HepG2 (cell line): ENCODE data around the gene METAP1D. TPM values are rescaled to one million over a fixed set of nuclear protein-coding genes. Genes with fewer than 3 reads are reported as not detected.

Experiments
- ARID4A ChIP-seq: sonication (generic); formaldehyde crosslinking; IDR thresholded peaks from 2 replicates; pipeline ENCODE4 v1.5.0; 2020; ENCODE audit warnings: mild to moderate bottlenecking, missing genetic modification reagents, borderline replicate concordance
- ATF7 ChIP-seq, 2 experiments: fragments of 450-650 bp in 1 of 2; sonication (generic) in 1 of 2; formaldehyde crosslinking in 1 of 2; IDR thresholded peaks; 2 replicates each; pipeline versions ENCODE4 v1.4.0 to v1.6.1; 2016 to 2020; ENCODE audit warnings: antibody characterized with exemption in 1 of 2, mild to moderate bottlenecking in 1 of 2, missing genetic modification reagents in 1 of 2
- IKZF5 ChIP-seq: IDR thresholded peaks from 2 replicates; pipeline ENCODE4 v1.6.1; 2018; ENCODE audit warnings: missing genetic modification reagents, mild to moderate bottlenecking, missing compliant biosample characterization
- MAZ ChIP-seq, 2 experiments: sonication (generic) in 1 of 2; formaldehyde crosslinking in 1 of 2; IDR thresholded peaks; 2 replicates each; pipeline versions ENCODE4 v1.5.0 to v1.6.1; 2012 to 2020; ENCODE audit warnings: low read depth in 2 of 2, mild to moderate bottlenecking in 2 of 2, borderline replicate concordance in 1 of 2, improper control_type of control experiment in 1 of 2, low read length in 1 of 2, missing genetic modification reagents in 1 of 2, moderate library complexity in 1 of 2
- NR2F6 ChIP-seq, 2 experiments: IDR thresholded peaks; 2 replicates each; pipeline ENCODE4 v1.6.1; 2016; ENCODE audit warnings: antibody characterized with exemption in 1 of 2, mild to moderate bottlenecking in 1 of 2
- RAD21 ChIP-seq: fragments of 450-650 bp; formaldehyde crosslinking; IDR thresholded peaks from 2 replicates; pipeline ENCODE4 v1.5.0; 2020; ENCODE audit warnings: mild to moderate bottlenecking
- RARA ChIP-seq: IDR thresholded peaks from 2 replicates; pipeline ENCODE4 v1.6.1; 2016; ENCODE audit warnings: missing genetic modification reagents, missing compliant biosample characterization
- RNF219 ChIP-seq: sonication (generic); formaldehyde crosslinking; IDR thresholded peaks from 2 replicates; pipeline ENCODE4 v1.5.0; 2020; ENCODE audit warnings: mild to moderate bottlenecking, missing genetic modification reagents
- SOX6 ChIP-seq, 2 experiments: fragments of 450-650 bp in 1 of 2; sonication (generic) in 1 of 2; formaldehyde crosslinking in 1 of 2; IDR thresholded peaks; 2 replicates each; pipeline versions ENCODE4 v1.4.0 to v1.6.1; 2017 to 2020; ENCODE audit warnings: antibody characterized with exemption in 1 of 2, mild to moderate bottlenecking in 1 of 2, missing genetic modification reagents in 1 of 2
- TARDBP ChIP-seq: sonication (generic); formaldehyde crosslinking; IDR thresholded peaks from 2 replicates; pipeline ENCODE4 v1.8.0; 2022; ENCODE audit warnings: mild to moderate bottlenecking, missing genetic modification reagents
- THRA ChIP-seq: sonication (generic); formaldehyde crosslinking; IDR thresholded peaks from 2 replicates; pipeline ENCODE4 v1.4.0; 2020; ENCODE audit warnings: missing genetic modification reagents, borderline replicate concordance
- ZBTB39 ChIP-seq: sonication (generic); formaldehyde crosslinking; IDR thresholded peaks from 2 replicates; pipeline ENCODE4 v1.5.0; 2020; ENCODE audit warnings: missing genetic modification reagents
- ZNF782 ChIP-seq: sonication (generic); formaldehyde crosslinking; IDR thresholded peaks from 2 replicates; pipeline ENCODE4 v1.4.0; 2020; ENCODE audit warnings: missing genetic modification reagents, mild to moderate bottlenecking, borderline replicate concordance
- ZNF878 ChIP-seq: sonication (generic); formaldehyde crosslinking; IDR thresholded peaks from 2 replicates; pipeline ENCODE4 v1.8.1; 2023; ENCODE audit warnings: mild to moderate bottlenecking, missing genetic modification reagents, moderate library complexity
- polyA plus RNA-seq, 8 experiments: library from polyadenylated mRNA; depleted of rRNA in 3 of 8; stranded (reverse) in 7 of 8; unstranded in 1 of 8; fragments of >200 nt; fragmentation: Illumina TruSeq in 4 of 8; extraction: Trizol in 4 of 8; gene quantifications; 2 replicates each; pipeline versions ENCODE4 v1.2.1 to v1.2.3, GENCODE V29; 2011 to 2016; ENCODE audit warnings: low read depth in 4 of 8, missing spikeins in 1 of 8, mixed read lengths in 1 of 8; ENCODE audit not compliant: insufficient read depth in 1 of 8
- total RNA-seq, 5 experiments: library from RNA; depleted of rRNA; stranded (reverse); fragments of >200 nt; fragmentation: Illumina TruSeq; extraction: Trizol; gene quantifications; 2 replicates each; pipeline ENCODE4 v1.2.3, GENCODE V29; 2016; ENCODE audit warnings: low read depth in 1 of 5

METAP1D gene
- total and polyA plus RNA-seq, 2 of the 13 experiments (the other 11 are each of a cell fraction or from before 2014, with no cell fraction given): 14.7 to 21.6 TPM

- TF ChIP-seq IKZF5 (CRISPR knock-in tag): peak; percentile 38; the same call in 1 of the 2 replicates
- TF ChIP-seq NR2F6 (IDR thresholded peaks at IDR 0.05): peak; percentile 81
- TF ChIP-seq NR2F6 (CRISPR knock-in tag; IDR thresholded peaks at IDR 0.05): peak; percentile 93
- TF ChIP-seq ZNF782 (CRISPR knock-in tag): peak; percentile 33; the same call in 1 of the 2 replicates
- TF ChIP-seq RNF219 (CRISPR knock-in tag): no peak
- TF ChIP-seq MAZ (IDR thresholded peaks at IDR 0.05; ENCODE audit: borderline replicate concordance, low read depth, low read length): no peak
- 0 out of 2 replicates have a peak, but pooled peaks have one; percentile 19 for TF ChIP-seq MAZ (CRISPR knock-in tag; IDR thresholded peaks at IDR 0.05; ENCODE audit: low read depth)
- TF ChIP-seq ARID4A: no peak; the same call in 1 of the 2 replicates
- no peak for TF ChIP-seq RAD21 (CRISPR knock-in tag)
- TF ChIP-seq RARA: peak; percentile 93
- TF ChIP-seq SOX6 (IDR thresholded peaks at IDR 0.05): no peak
- TF ChIP-seq SOX6 (CRISPR knock-in tag; IDR thresholded peaks at IDR 0.05): peak; percentile 50; the same call in 1 of the 2 replicates
- TF ChIP-seq ZNF878 (CRISPR knock-in tag): 0 out of 2 replicates have a peak, but pooled peaks have one; percentile 33
- TF ChIP-seq ZBTB39 (CRISPR knock-in tag): no peak
- TF ChIP-seq TARDBP (CRISPR knock-in tag): no peak
- TF ChIP-seq ATF7 (IDR thresholded peaks at IDR 0.05): no peak
- TF ChIP-seq ATF7 (CRISPR knock-in tag; IDR thresholded peaks at IDR 0.05): no peak
- TF ChIP-seq THRA (CRISPR knock-in tag): peak; percentile 64; the same call in 1 of the 2 replicates
These were observed 21.6 kb downstream of the METAP1D start (continued) for GRCh38 chr2:172021074-172021931.
